GM20431 (cell line): Measurements from ENCODE around the gene PDE4D.
"Not testable (repeated sequence)": the region's sequence is repeated elsewhere in the genome, so short reads cannot be mapped to it uniquely, and the experiment has no call there.

Experiments
- in situ Hi-C: fragments of 300-500 bp; cut with MseI, MboI; formaldehyde crosslinking; loops from one replicate; pipeline ENCODE4 v1.15.0; 2020; ENCODE audit warnings: low sequenced_read_pairs; ENCODE audit not compliant: unreplicated experiment

PDE4D gene

DNA sequence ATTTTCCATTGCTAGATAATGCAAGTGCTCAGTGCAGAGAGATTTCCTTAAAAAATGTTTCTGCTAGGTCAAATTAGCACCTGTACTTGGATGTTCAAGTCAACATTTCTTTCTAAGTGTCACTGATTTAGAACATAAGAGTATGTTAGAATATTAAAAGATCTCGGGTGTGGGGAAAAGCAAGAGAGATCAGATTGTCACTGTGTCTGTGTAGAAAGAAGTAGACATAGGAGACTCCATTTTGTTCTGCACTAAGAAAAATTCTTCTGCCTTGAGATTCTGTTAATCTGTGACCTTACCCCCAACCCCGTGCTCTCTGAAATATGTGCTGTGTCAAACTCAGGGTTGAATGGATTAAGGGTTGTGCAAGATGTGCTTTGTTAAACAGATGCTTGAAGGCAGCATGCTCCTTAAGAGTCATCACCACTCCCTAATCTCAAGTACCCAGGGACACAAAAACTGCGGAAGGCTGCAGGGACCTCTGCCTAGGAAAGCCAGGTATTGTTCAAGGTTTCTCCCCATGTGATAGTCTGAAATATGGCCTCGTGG is 429.8 kb downstream of the PDE4D start:
- in situ Hi-C loops: not testable (repeated sequence)

DNA sequence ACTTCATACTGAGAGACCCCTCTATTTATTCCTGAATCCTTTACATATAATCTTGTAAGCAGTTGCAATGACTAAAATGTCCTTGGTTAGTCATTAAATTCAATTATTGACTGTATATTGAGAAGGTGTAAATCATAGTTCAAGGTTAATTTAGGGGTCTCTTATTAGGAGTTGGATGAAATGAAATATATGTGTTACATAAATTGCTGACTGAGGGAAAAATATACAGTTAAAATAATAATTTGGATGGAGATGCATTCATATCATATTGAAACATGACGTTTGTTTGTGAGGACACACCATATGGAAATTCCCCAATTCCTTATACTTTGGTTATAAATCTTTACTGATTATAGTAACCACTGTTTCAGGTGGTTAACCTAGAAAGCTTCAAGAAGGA is 430.6 kb downstream of the PDE4D start:
- in situ Hi-C loops: no loop called here

DNA sequence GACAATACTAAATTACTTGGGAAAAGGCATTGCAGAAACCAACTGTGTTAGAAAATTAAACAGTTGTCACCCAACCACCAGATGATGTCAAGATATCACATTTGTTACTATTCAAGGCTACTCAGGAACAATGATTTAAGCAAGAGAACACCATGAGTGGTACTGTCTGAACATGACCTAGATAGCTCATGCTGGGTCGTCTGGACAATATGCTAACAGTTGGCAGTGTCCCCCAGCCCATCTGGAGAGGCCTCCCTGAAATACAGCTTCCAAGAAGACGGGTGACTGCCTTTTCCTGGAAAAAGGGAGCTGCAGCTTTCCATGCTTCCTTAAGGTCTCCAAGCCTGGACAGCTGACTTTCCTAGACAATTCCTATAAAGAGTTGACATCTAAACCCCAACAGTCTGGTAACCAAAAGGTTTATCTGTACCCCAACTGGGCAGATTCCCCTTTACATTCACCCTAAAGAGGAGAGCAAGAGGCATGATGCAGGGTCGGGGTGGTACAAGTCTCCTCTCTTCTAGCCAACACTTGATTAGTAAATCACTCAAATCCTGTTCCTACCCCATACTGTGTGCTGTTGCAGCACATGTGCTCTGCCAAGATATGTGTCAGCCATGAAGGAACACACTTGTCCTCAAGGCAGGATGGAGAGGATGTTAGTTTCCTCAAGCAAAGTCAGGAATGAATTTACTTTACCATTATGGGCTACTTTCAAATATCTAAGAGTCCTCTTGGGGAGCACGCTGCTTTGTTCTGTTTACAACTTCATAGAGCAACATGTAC is 433.0 kb downstream of the PDE4D start:
- in situ Hi-C loops: no loop called here

DNA sequence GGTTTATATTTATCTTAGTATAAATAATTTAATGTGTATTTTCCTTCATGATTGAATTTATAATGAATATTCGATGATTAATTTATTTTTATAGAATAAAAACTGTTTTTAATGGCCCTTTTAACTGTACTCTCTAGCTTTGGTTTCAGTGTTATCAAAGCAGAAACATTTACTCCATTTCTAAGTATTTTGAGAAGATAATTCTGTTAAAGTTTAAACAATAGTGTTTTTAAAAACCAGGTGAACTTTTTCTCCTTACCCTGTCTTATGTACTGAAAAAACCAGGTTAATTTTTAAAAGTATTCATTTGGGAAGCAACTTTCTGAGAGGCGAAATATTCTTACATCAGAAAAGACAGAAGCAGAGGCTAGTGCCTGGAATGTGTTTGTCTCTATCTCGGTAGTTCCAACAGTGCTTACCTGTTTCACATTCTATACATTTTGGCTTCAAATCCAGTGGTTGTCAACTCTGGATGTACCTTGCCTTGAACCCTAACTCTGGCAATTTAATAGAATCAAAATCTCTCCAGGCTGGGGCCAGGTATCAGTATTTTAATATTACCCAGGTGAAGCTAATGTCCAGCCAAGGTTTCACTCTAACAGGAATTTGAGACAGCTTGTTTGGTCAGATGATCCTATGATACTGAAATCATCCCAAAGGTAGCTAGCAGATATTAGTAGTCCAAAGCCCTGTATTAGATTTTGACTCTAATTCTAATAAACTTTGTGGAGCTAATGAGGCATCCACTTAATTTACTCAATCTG is 434.4 kb downstream of the PDE4D start:
- in situ Hi-C loops: no loop called here

DNA sequence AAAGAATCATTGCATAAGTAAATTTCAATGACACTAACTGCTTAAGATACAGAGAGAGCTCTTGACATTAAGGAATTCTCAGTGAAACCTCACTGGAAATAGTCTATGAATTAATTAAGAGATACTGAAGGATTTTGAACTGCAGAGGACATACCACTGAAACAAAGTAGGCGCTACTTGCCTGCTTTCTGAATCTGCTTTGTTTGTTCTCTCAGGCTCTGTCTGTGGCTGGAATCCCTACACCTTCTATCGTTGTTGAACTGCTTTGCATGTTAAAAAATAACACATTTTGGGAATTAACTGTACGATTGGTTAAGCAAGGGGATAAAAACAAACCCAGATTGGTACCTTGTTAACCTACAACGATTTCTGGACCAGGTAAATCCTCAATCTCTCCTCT is 435.2 kb downstream of the PDE4D start:
- in situ Hi-C loops: no loop called here

DNA sequence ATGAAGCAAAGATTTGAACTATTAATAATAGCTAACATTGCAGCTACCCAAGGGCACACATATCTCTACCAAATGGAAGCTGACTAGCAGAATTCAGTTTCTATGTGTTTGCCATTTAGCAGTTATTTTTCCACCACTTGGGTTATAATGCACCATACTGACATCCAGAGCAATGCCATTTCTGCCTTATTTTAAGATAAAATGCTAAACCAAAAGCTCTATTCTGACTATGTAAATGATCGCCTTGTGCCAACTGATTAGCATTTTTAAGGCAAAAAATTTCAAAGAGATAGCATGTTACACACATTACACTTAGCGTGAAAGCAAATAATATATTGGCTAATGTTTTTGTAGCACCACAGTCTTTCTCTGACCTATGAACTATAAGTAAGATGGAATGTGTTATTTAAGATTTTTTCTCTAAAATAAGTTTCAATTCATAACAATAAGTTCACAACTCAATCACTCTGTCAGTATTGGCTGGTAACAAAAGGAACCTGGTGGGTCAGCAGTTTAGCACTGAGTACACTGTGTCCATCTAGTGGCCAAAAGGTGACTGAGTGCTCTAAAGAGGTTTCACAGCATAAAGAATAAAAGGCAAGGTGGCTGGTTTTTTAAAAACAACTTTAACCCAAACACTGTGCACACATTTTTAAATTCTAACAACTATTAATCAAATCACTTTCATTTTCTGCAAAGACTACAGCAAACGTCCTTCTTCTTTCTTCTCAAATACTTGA is 443.5 kb downstream of the PDE4D start:
- in situ Hi-C loops: no loop called here

DNA sequence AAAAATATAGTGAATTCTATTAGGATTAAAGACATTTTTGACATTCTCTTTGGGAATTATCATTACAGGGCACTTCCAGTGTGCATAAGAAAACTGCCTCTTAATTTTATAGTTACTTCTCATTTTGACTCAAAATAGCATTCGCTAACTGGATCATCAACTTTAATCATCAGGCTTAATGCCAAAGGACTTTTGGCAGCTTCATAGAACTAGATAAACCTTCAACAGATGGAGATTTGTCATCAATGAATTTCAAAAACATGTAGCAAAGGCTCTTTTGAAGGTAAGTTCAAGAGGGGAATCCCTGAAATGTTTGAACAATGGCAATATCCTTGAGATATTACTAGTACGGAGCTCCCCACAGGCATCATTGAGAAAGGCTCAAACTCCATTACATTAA is 447.2 kb downstream of the PDE4D start:
- in situ Hi-C loops: no loop called here

DNA sequence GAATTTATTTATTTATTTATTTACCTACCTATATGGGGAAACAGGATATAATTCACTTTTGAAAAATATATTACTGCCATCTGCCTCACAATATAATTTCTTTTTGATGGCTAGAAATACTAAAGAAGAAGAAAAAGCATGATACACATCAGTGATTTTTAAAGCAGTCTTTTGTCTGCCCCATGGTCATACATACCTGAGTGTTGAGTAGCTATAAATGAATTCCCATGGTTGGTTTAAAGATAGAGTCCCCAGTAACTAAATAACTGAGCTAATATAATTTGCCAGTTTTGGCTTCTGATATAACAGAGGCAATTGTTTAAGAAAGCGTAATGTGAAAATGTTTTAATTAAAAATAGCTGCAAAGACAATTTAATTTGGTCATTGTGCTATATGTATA is 447.8 kb downstream of the PDE4D start:
- in situ Hi-C loops: no loop called here

DNA sequence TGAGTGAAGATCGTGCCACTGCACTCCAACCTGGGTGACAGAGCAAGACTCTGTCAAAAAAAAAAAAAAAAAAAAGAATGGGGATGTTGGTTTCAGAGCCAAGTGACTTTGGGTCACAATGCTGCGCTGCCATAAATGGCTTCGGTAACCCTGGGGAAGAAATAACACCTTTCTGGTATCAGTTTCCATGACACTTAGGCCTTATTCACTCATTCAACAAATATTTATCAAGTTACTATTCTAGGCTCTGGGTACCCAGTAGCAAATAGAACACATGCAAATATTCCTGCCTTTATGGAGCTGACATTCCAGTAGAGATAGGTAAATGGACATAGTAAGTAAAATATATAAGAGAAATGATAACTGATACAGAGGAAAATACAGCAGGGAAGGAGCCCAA is 454.2 kb downstream of the PDE4D start:
- in situ Hi-C loops: no loop called here

DNA sequence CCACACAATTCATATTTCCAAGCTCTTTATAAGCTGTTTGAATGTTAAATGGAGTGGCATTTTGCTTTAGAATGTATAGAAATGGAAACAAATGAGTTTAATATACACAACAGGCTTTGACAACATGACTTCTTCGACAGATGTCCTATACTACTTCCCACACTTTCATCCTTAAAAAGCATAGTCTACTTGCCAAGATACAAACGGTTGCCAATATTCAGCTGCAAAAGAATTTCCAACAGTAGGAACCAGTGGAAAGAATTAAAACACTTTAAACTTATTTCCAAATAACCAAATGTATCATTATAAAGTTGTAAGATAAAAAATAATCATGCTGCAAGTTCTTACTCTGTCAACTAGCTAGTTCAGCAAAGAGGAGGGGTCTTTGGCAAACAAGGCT is 456.4 kb downstream of the PDE4D start:
- in situ Hi-C loops: no loop called here

DNA sequence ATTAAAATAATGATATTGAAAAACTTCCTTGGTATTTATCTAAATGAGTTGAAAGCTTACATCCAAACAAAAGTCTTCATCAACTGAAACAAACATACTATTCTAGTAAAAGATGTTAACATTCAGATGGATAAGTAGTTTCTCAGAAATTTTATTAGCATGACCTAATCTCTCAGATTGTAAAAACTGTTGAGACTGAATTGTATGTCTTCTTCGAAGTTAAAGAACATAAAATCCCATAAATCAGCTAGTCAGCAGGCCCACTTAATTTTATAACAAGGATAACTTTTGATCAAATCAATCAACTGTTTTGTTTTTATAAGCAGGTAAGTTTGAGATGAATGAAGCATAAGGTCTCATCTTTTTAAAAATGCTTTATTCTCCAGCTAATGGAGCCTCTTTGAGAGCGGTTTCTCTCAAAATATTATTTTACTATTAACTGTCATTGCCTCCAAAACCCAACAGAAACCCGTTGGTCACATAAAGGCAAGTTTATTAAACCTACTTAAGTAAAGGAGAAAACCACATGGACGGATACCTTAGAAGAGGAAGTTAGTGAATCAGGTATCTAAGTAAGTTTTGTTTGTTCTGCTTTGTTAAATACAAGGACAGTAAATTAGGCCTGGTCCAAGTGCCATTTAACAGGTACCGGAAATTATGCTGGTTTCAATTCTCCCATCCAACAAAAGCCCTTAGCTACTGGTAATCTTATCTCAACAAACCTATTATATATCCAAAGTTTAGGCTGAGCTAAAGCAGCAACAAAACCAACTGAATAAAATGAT is 457.0 kb downstream of the PDE4D start:
- in situ Hi-C loops: no loop called here

DNA sequence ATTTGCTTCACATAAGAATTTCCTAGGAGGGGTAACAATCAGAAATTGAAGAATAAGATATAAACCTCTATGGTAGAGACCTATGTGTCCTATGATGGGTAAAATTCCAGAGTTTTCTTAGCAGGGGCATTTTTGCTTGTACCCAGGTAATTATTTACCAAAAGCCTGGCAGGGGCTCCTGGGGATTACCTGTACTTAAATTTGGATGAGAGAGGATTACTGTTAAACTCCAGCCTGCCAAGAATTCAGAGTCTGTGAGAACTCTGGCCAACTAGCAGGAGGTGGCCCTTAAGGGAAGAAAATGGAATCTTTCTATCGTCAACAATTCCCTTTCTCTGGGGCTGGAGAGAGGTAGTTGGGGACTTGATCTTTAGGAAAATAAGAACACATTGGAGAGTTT is 460.4 kb downstream of the PDE4D start:
- in situ Hi-C loops: no loop called here

DNA sequence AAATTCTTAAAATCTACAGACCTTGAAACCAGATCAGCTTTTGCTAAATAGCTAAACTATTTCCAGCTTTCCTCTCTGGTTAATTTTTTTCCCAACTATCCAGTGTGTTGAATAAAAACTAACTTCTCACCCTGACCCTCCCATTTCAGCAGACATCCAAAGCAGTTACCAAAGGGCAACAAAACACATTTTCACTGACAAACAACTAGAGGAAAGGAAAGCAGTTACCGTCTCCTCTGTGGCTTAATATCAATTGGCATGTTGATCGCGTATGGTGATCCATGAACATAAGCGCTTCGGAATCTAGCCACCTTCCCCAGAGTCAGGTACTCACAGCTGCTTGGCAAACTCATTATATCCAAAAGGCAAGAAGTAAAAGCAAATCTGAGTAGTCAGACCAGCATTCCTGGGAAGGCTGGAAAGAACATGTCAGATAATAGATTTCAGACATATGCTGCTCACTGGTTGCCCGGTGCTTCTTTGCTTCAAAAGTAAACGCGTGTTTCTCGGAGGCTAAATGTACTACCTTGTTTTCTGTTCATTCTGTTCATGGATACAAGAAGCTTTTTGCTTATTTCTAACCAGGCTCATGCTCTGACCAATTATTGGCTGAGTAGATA is 463.4 kb downstream of the PDE4D start:
- in situ Hi-C loops: no loop called here

DNA sequence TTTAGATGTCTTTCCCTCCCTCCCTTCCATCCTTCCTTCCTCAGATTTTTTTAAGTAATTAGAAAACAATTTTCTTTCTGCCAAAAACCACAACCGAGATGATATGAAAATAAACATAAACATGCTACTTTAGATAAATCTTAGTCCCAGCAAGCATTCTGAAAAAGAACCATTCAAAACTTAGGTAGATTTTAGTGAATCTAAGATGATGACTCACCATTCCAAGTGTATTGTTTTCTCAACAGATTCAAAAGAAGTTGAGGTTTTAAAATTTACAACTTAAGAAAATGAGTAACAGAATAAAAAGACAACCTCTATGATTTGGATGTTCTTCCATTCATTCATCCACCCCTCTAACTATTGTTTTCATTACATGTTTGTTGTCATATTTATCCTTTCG is 465.1 kb downstream of the PDE4D start:
- in situ Hi-C loops: no loop called here

DNA sequence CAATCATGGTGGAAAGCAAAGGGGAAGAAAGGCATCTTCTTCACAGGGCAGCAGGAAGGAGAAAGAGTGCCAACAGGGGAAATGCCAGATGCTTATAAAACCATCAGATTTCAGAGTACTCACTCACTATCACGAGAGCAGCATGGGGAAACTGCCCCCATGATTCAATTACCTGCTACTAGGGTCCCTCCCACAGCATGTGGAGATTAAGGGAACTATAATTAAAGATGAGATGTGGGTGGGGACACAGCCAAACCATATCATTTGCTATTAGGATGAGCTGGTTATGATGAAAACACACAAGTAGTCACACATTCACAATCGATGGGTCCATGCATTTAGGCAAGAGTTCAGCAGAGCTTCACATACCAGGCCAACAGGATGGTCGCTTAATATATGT is 469.0 kb downstream of the PDE4D start:
- in situ Hi-C loops: no loop called here

DNA sequence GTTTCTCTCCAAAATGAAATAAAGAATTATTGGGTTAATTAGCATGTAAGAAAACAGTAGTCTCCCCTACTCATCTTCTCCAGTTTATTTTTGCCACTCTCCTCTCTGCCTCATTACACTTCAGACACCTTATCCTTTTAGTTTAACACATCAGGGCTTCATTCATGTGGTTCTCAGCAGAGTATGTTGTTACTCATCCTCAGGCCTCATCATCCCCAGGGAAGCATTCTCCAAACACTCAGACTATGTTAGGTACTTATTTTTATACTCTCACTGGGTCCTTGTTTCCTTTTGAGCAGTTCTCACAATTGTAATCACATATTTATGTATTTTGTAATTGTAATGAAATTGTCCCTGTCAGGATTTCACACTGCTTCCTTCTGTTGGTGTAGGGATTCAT is 470.5 kb downstream of the PDE4D start:
- in situ Hi-C loops: no loop called here

DNA sequence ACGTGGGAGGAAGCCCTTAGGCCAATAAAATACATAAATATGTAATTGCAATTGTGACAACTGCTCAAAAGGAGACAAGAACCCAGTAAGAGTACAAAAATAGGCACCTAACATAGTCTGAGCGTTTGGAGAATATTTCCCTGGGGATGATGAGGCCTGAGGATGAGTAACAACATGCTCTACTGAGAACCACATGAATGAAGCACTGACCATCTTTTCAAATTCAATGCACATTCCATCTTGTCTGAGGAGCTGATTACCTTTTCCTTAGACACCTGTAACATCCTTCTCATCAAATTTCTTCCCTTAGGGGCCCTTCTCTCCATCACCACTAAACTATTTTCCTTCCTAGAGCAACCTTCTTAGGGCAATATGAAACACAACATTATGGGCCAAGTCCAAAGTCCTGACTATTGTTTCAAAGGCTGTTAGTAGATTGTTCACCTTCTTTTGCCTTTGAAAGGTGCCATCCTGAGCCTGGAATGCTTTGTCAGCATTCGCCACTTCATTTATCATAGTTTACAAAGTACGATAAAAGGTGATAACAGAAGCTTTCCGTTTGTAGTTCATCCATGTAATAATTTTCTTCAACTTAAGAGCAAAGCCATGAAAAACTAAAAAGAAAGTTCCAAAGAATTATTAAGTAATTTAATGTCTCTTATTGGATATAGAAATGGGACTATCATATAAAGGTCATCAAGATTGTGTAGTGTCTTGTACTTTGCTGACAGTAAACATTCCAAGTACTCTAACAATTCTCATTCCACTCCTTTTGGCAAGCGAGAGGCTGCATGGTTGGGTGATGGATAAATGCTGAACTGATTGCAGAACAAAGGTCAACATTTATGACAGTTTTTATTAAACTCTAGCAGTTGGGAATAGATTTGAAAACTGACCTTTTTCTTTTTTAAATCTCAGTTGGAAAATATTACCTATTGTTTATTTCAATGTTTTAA is 471.3 kb downstream of the PDE4D start:
- in situ Hi-C loops: no loop called here

DNA sequence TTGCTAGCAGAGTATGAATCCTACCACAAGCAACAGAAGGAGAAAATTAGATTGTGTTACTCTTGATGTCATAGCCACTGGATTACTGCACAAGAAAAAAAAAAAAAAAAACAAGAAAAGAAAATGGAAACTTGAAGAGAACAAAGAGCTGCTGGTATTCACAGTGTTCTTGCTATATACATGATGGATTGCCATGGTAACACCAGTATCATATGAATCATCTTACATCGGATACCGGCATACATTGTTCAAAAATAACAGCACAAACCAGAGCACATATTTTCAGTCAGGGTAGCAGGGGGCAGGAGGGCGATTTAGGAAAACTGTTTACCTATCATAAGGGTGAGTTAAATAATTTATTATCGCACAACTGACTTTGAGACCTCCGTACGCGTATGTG is 472.9 kb downstream of the PDE4D start:
- in situ Hi-C loops: no loop called here
